ENCODE data around the gene TNFSF18. TPM values are rescaled to one million over a fixed set of nuclear protein-coding genes. Genes with fewer than 3 reads are reported as not detected.

The TNFSF18 gene
- not detected in 5 replicates for total RNA-seq (2022; extraction: Qiagen RNA extraction)

GRCh38 chr1:173050865-173051264, at the start of gene TNFSF18:
TSS of gene TNFSF18 (minus strand) at chr1:173050941. CDS start at chr1:173050896, 45 bp downstream.

Other genes starting within 250 kb of the TNFSF18 start
- 0.03 to 0.09 TPM (median 0.08 TPM) in 5 replicates for gene TNFSF4, start 156.4 kb upstream of the TNFSF18 start, total RNA-seq (2022; extraction: Qiagen RNA extraction)

Measured in A549 treated with Hydrocortisone at 1 μM for 4 hours (cell line).